HG03135 (cell line): ENCODE results near the gene GJA3.
"Not testable (repeated sequence)": the region's sequence is repeated elsewhere in the genome, so short reads cannot be mapped to it uniquely, and the experiment has no call there.

Experiments
- ATAC-seq: cut with Tn5 transposase; IDR thresholded peaks from one replicate; pipeline ENCODE4 v1.9.1; 2021; ENCODE audit warnings: mild to moderate bottlenecking, moderate library complexity; ENCODE audit not compliant: unreplicated experiment

Gene GJA3

GRCh38 chr13:20153290-20153689 lies 7.6 kb downstream of the GJA3 start:
- not testable (repeated sequence) for ATAC-seq

- ATAC-seq, result no peak
These were observed 9.2 kb downstream of the GJA3 start for GRCh38 chr13:20151612-20152011.

GRCh38 chr13:20151016-20151415 lies 9.8 kb downstream of the GJA3 start:
- ATAC-seq, result no peak

- ATAC-seq, result no peak
These were observed 10.3 kb downstream of the GJA3 start for GRCh38 chr13:20150561-20150960.

GRCh38 chr13:20149762-20150161 lies 11.1 kb downstream of the GJA3 start:
- ATAC-seq, result no peak

GRCh38 chr13:20148501-20149183 lies 12.2 kb downstream of the GJA3 start:
- no peak for ATAC-seq

- no peak for ATAC-seq
These were observed 14.5 kb downstream of the GJA3 start for GRCh38 chr13:20146381-20146780.

- ATAC-seq, result no peak
These were observed 15.3 kb downstream of the GJA3 start for GRCh38 chr13:20145521-20145920.

- ATAC-seq, result no peak
These were observed 16.6 kb downstream of the GJA3 start for GRCh38 chr13:20144141-20144850.

GRCh38 chr13:20142927-20143480 lies 17.8 kb downstream of the GJA3 start:
- no peak for ATAC-seq

- ATAC-seq, result no peak
These were observed 18.6 kb downstream of the GJA3 start for GRCh38 chr13:20142023-20142926.

GRCh38 chr13:20141238-20142022 lies 19.4 kb downstream of the GJA3 start:
- no peak for ATAC-seq

GRCh38 chr13:20140487-20140886 lies 20.4 kb downstream of the GJA3 start:
- no peak for ATAC-seq

- ATAC-seq, result no peak
These were observed 23.0 kb downstream of the GJA3 start for GRCh38 chr13:20137875-20138274.

- no peak for ATAC-seq
These were observed 23.8 kb downstream of the GJA3 start for GRCh38 chr13:20136781-20137703.

GRCh38 chr13:20134732-20135131 lies 26.1 kb downstream of the GJA3 start:
- ATAC-seq, result no peak

GRCh38 chr13:20132052-20132634 lies 28.7 kb downstream of the GJA3 start:
- ATAC-seq, result no peak

GRCh38 chr13:20131057-20131832 lies 29.6 kb downstream of the GJA3 start:
- ATAC-seq, result no peak
